ENCODE results near the gene TK2. TPM values are rescaled to one million over a fixed set of nuclear protein-coding genes. Genes with fewer than 3 reads are reported as not detected.

The TK2 gene
- total RNA-seq, 1 experiment from 2014 or later, result 5.0 TPM

- CTCF ChIA-PET, result interaction anchor here (0.8 to 2.7 kb wide), 2 partner anchors 64 to 119 kb away, joined by 3 to 17 read pairs; no protein-coding TSS in a partner anchor
- ATAC-seq (no peak), DNase-seq (ENCODE audit: low spot score) (no peak)
- no peaks in the 10 kb centered on the region for H3K27me3 Mint-ChIP-seq (ENCODE audit: low read depth)
- POLR2A ChIA-PET, result interaction anchor here (1.3 kb wide), 1 partner anchor 35 kb away, joined by 4 read pairs; no protein-coding TSS in a partner anchor
- no peaks in the 10 kb centered on the region for H3K9me3 Mint-ChIP-seq
- H3K4me1 Mint-ChIP-seq, result peaks cover 16% of the 10 kb centered on the region
- TF ChIP-seq TEAD1 (CRISPR knock-in tag; IDR thresholded peaks at IDR 0.05), result no peak
- no peak overlapping the region for H3K4me3 Mint-ChIP-seq
- H3K27ac Mint-ChIP-seq, result no peak overlapping the region
- no peaks in the 10 kb centered on the region for H3K36me3 Mint-ChIP-seq
These were observed 79.4 kb downstream of the TK2 start for GRCh38 chr16:66470556-66470955.

- POLR2A ChIA-PET, result no interaction called here
- no peaks in the 10 kb centered on the region for H3K27me3 Mint-ChIP-seq (ENCODE audit: low read depth)
- TF ChIP-seq ATF3 (CRISPR knock-in tag; conservative IDR thresholded peaks at IDR 0.05) (no peak), RORB (CRISPR knock-in tag; IDR thresholded peaks at IDR 0.05) (no peak), E2F4 (CRISPR knock-in tag; IDR thresholded peaks at IDR 0.05; ENCODE audit: borderline replicate concordance, low read depth) (no peak), ARID4B (CRISPR knock-in tag; IDR thresholded peaks at IDR 0.05; ENCODE audit: borderline replicate concordance) (no peak), NFATC4 (CRISPR knock-in tag; IDR thresholded peaks at IDR 0.05) (no peak), ZBTB21 (CRISPR knock-in tag; IDR thresholded peaks at IDR 0.05; ENCODE audit: borderline replicate concordance) (no peak)
- TF ChIP-seq, protein P1, sequence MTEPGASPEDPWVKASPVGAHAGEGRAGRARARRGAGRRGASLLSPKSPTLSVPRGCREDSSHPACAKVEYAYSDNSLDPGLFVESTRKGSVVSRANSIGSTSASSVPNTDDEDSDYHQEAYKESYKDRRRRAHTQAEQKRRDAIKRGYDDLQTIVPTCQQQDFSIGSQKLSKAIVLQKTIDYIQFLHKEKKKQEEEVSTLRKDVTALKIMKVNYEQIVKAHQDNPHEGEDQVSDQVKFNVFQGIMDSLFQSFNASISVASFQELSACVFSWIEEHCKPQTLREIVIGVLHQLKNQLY (CRISPR knock-in tag; IDR thresholded peaks at IDR 0.05), result no peak
- H3K9me3 Mint-ChIP-seq, result no peaks in the 10 kb centered on the region
- ATAC-seq, result no peak
- peaks cover 12% of the 10 kb centered on the region for H3K4me1 Mint-ChIP-seq
- CTCF ChIA-PET, result interaction anchor here (2.1 kb wide), 1 partner anchor 9 kb away, joined by 10 read pairs; no protein-coding TSS in a partner anchor
- no peak overlapping the region for H3K4me3 Mint-ChIP-seq
- H3K27ac Mint-ChIP-seq, result no peak overlapping the region
- H3K36me3 Mint-ChIP-seq, result no peaks in the 10 kb centered on the region
- DNase-seq (ENCODE audit: low spot score), result no peak
These were observed 79.9 kb downstream of the TK2 start for GRCh38 chr16:66469947-66470546.

DNA sequence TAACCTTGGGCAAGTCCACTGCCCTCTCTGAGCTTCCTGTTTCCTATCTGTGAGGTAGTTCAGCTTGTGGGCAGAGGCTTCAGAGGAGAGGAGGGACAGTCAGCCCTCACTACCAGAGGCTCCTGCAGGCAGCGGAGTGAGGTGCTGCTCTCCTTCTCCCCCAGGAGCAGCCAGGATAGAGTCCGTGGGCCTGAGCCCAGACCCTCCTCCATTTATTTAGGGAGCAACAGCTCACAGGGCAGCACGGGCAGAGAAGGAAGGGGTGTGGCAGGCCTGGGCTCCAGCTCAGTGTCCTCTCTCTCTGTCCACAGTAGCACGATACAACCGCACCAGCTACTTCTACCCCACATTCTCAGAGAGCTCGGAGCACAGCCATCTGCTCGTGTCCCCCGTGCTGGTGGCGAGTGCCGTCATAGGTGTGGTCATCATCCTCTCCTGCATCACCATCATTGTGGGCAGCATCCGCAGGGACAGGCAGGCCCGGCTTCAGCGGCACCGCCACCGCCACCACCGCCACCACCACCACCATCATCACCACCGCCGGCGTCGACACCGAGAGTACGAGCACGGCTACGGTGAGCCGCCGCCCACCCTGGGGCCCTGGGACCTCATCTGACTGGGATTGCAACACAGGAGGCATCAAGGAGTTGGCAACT is 80.5 kb downstream of the TK2 start:
- Mint-ChIP-seq H3K4me3 (no peak overlapping the region), H3K27me3 (ENCODE audit: low read depth) (no peaks in the 10 kb centered on the region), H3K4me1 (peaks cover 6% of the 10 kb centered on the region), H3K36me3 (no peaks in the 10 kb centered on the region), H3K9me3 (no peaks in the 10 kb centered on the region), H3K27ac (no peak overlapping the region)
- POLR2A ChIA-PET, result no interaction called here
- ATAC-seq (no peak), DNase-seq (ENCODE audit: low spot score) (no peak)
- CTCF ChIA-PET, result interaction anchor here (2.1 to 2.2 kb wide), 2 partner anchors 9 to 63 kb away, joined by 10 to 16 read pairs; no protein-coding TSS in a partner anchor
- no peak for TF ChIP-seq AFF4 (CRISPR knock-in tag; IDR thresholded peaks at IDR 0.05; ENCODE audit: borderline replicate concordance)
- no peak for TF ChIP-seq SP1 (CRISPR knock-in tag; conservative IDR thresholded peaks at IDR 0.05)
- TF ChIP-seq ZNF396 (CRISPR knock-in tag; IDR thresholded peaks at IDR 0.05; ENCODE audit: borderline replicate concordance), result no peak
- TF ChIP-seq MXD4 (CRISPR knock-in tag; IDR thresholded peaks at IDR 0.05; ENCODE audit: borderline replicate concordance), result no peak
- TF ChIP-seq RORB (CRISPR knock-in tag; IDR thresholded peaks at IDR 0.05), result no peak
- TF ChIP-seq ZNF671 (CRISPR knock-in tag; IDR thresholded peaks at IDR 0.05), result no peak
- TF ChIP-seq SOX15 (CRISPR knock-in tag; IDR thresholded peaks at IDR 0.05), result no peak
- no peak for TF ChIP-seq CDX4 (CRISPR knock-in tag; IDR thresholded peaks at IDR 0.05; ENCODE audit: borderline replicate concordance)
- no peak for TF ChIP-seq NFATC4 (CRISPR knock-in tag; IDR thresholded peaks at IDR 0.05)
- TF ChIP-seq IRF2 (CRISPR knock-in tag; IDR thresholded peaks at IDR 0.05; ENCODE audit: borderline replicate concordance, low read depth), result no peak
- TF ChIP-seq SMAD4 (CRISPR knock-in tag; IDR thresholded peaks at IDR 0.05), result no peak
- TF ChIP-seq ZNF317 (CRISPR knock-in tag; IDR thresholded peaks at IDR 0.05; ENCODE audit: borderline replicate concordance, low read depth), result no peak
